ENCODE measurements around the gene ST3GAL6.

ST3GAL6 gene

GRCh38 chr3:98817547-98818041, 54.5 kb downstream of the ST3GAL6 start:
- DNase-seq (ENCODE audit: low read depth) = peak; percentile 52
- TF ChIP-seq MYC (IDR thresholded peaks at IDR 0.05; ENCODE audit: low read depth, low read length) = no peak
- TF ChIP-seq POLR2A (IDR thresholded peaks at IDR 0.05; ENCODE audit: extremely low read depth, insufficient read length) = no peak
- peak; percentile 25 for TF ChIP-seq CTCF (IDR thresholded peaks at IDR 0.05; ENCODE audit: low read depth, low read length)
- no peak overlapping the region for H3K4me3 ChIP-seq (ENCODE audit: low read depth, low read length)

GRCh38 chr3:98821063-98821462, 57.9 kb downstream of the ST3GAL6 start:
- DNase-seq (ENCODE audit: low read depth) = no peak
- no peak overlapping the region for H3K4me3 ChIP-seq (ENCODE audit: low read depth, low read length)
- TF ChIP-seq CTCF (IDR thresholded peaks at IDR 0.05; ENCODE audit: low read depth, low read length) (no peak), POLR2A (IDR thresholded peaks at IDR 0.05; ENCODE audit: extremely low read depth, insufficient read length) (no peak), MAX (IDR thresholded peaks at IDR 0.05; ENCODE audit: low read depth, low read length) (no peak), MYC (IDR thresholded peaks at IDR 0.05; ENCODE audit: low read depth, low read length) (no peak)

GRCh38 chr3:98823791-98824190, 60.7 kb downstream of the ST3GAL6 start:
- no peak overlapping the region for H3K4me3 ChIP-seq (ENCODE audit: low read depth, low read length)
- no peak for DNase-seq (ENCODE audit: low read depth)

GRCh38 chr3:98824256-98824655, 61.1 kb downstream of the ST3GAL6 start:
- H3K4me3 ChIP-seq (ENCODE audit: low read depth, low read length) = no peak overlapping the region
- no peak for TF ChIP-seq MAX (IDR thresholded peaks at IDR 0.05; ENCODE audit: low read depth, low read length)
- no peak for TF ChIP-seq MYC (IDR thresholded peaks at IDR 0.05; ENCODE audit: low read depth, low read length)
- TF ChIP-seq CTCF (IDR thresholded peaks at IDR 0.05; ENCODE audit: low read depth, low read length) = no peak
- no peak for TF ChIP-seq POLR2A (IDR thresholded peaks at IDR 0.05; ENCODE audit: extremely low read depth, insufficient read length)
- peak; percentile 31 for DNase-seq (ENCODE audit: low read depth)

More at GRCh38 chr3:98823791-98824190, 60.7 kb downstream of the ST3GAL6 start:
- no peak for TF ChIP-seq POLR2A (IDR thresholded peaks at IDR 0.05; ENCODE audit: extremely low read depth, insufficient read length)
- TF ChIP-seq MYC (IDR thresholded peaks at IDR 0.05; ENCODE audit: low read depth, low read length) = no peak

GRCh38 chr3:98826126-98826525, 63.0 kb downstream of the ST3GAL6 start:
- TF ChIP-seq MYC (IDR thresholded peaks at IDR 0.05; ENCODE audit: low read depth, low read length) (no peak), CTCF (IDR thresholded peaks at IDR 0.05; ENCODE audit: low read depth, low read length) (no peak), MAX (IDR thresholded peaks at IDR 0.05; ENCODE audit: low read depth, low read length) (no peak), POLR2A (IDR thresholded peaks at IDR 0.05; ENCODE audit: extremely low read depth, insufficient read length) (no peak)
- H3K4me3 ChIP-seq (ENCODE audit: low read depth, low read length) = no peak overlapping the region
- DNase-seq (ENCODE audit: low read depth) = no peak

GRCh38 chr3:98827221-98827920, 64.2 kb downstream of the ST3GAL6 start:
- DNase-seq (ENCODE audit: low read depth) = no peak
- no peak overlapping the region for H3K4me3 ChIP-seq (ENCODE audit: low read depth, low read length)
- TF ChIP-seq MAX (IDR thresholded peaks at IDR 0.05; ENCODE audit: low read depth, low read length) (no peak), POLR2A (IDR thresholded peaks at IDR 0.05; ENCODE audit: extremely low read depth, insufficient read length) (no peak), CTCF (IDR thresholded peaks at IDR 0.05; ENCODE audit: low read depth, low read length) (no peak)

All from NB4 (cell line).